ENCODE data around the gene SAMD14. TPM values are rescaled to one million over a fixed set of nuclear protein-coding genes. Genes with fewer than 3 reads are reported as not detected.

Gene SAMD14
- total RNA-seq, 1 donor from 2014 or later, result 6.0 TPM

DNA sequence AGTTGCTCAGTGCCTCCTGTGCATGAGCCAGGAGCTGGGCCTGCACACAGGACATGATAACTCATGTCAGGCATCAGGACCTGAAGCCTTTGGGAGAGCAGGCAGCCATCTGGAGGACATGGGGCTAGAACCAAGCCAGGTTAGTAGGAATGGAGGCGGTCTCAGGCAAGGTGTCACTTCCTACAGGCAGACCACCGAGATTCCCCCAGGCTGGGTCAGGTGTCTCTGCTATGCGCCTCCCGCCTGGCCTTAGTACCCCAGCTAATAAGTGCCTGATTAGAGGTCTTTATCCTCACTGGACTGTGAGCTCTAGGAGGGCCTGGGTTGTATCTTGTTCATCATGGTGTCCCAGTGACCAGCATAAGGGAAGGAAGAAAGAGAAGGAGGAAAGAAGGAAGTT, 15.6 kb downstream of the SAMD14 start:
- Mint-ChIP-seq H3K4me3 (ENCODE audit: low read depth) (no peak overlapping the region), H3K36me3 (ENCODE audit: insufficient read depth) (no peaks in the 10 kb centered on the region), H3K9me3 (ENCODE audit: low read depth) (no peaks in the 10 kb centered on the region), H3K4me1 (ENCODE audit: low read depth) (peaks cover 7% of the 10 kb centered on the region), H3K27me3 (peaks cover 25% of the 10 kb centered on the region), H3K27ac (no peak overlapping the region)
- TF ChIP-seq, protein P1, sequence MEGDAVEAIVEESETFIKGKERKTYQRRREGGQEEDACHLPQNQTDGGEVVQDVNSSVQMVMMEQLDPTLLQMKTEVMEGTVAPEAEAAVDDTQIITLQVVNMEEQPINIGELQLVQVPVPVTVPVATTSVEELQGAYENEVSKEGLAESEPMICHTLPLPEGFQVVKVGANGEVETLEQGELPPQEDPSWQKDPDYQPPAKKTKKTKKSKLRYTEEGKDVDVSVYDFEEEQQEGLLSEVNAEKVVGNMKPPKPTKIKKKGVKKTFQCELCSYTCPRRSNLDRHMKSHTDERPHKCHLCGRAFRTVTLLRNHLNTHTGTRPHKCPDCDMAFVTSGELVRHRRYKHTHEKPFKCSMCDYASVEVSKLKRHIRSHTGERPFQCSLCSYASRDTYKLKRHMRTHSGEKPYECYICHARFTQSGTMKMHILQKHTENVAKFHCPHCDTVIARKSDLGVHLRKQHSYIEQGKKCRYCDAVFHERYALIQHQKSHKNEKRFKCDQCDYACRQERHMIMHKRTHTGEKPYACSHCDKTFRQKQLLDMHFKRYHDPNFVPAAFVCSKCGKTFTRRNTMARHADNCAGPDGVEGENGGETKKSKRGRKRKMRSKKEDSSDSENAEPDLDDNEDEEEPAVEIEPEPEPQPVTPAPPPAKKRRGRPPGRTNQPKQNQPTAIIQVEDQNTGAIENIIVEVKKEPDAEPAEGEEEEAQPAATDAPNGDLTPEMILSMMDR (IDR thresholded peaks at IDR 0.05; ENCODE audit: unreplicated experiment), result no peak
- DNase-seq (ENCODE audit: low spot score, unreplicated experiment), result no peak

DNA sequence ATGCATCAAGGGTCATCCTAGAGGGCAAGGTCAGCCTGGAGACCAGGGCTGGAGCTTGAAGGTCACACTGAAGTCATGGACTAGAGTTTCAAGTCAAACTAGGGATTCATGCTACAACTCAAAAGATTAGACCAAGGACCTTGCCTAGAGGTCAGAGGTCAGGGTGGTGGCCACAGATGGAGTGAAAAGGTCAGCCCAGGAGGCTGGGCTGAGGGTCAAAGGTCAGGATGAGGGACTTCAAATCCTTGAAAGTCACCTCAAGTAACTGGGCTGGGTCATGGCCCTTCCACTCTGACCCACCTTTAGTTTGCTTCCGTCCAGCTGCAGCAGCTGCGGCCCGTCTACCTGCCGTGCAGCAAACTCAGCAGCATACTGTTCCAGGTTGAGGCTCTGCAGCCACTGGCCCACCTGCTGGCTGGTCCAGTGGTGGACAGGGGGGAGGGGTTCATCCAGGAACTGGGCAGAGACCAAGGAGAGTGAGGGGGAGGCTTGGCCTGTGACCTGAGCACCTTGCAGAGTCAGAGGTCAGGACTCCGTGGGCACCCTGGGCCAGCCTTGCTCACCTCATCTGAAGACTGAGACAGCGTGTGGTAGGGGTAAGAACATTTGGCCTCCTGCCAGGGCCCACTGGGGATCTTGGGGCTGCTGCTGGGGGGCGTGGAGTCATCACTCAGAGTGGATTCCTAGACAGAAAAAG, 16.2 kb downstream of the SAMD14 start:
- no peak for DNase-seq (ENCODE audit: low spot score, unreplicated experiment)
- no peak overlapping the region for H3K27ac Mint-ChIP-seq
- no peak overlapping the region for H3K4me3 Mint-ChIP-seq (ENCODE audit: low read depth)
- peaks cover 1% of the 10 kb centered on the region for H3K36me3 Mint-ChIP-seq (ENCODE audit: insufficient read depth)
- TF ChIP-seq, protein P1 (IDR thresholded peaks at IDR 0.05; ENCODE audit: unreplicated experiment), result no peak
- H3K4me1 Mint-ChIP-seq (ENCODE audit: low read depth), result peaks cover 7% of the 10 kb centered on the region
- H3K9me3 Mint-ChIP-seq (ENCODE audit: low read depth), result no peaks in the 10 kb centered on the region
- H3K27me3 Mint-ChIP-seq, result peaks cover 20% of the 10 kb centered on the region

DNA sequence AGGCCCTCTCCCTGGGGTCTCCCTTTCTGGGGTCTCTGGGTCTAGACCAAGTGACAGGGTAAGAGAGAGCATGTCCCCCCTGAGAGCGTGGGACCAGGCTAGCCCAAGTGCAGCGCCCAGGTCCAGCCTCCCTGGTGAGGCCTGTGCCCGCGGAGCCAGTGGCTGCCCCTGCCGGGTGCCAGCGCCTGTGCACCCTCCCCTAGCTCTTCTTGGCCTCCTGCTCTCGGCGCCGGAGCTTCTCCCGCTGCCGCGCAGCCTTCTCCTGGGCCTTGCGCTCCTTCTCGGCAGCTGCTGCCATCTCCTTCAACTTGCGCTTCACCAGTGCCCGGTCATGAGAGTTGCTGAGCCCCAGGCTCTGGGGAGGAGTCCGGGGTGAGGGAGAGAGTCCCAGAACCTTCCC, 17.3 kb downstream of the SAMD14 start:
- H3K27me3 Mint-ChIP-seq, result peaks cover 12% of the 10 kb centered on the region
- H3K36me3 Mint-ChIP-seq (ENCODE audit: insufficient read depth), result peaks cover 3% of the 10 kb centered on the region
- TF ChIP-seq, protein P1 (IDR thresholded peaks at IDR 0.05; ENCODE audit: unreplicated experiment), result no peak
- H3K27ac Mint-ChIP-seq, result no peak overlapping the region
- H3K4me1 Mint-ChIP-seq (ENCODE audit: low read depth), result peaks cover 7% of the 10 kb centered on the region
- H3K4me3 Mint-ChIP-seq (ENCODE audit: low read depth), result no peak overlapping the region
- DNase-seq (ENCODE audit: low spot score, unreplicated experiment), result no peak
- no peaks in the 10 kb centered on the region for H3K9me3 Mint-ChIP-seq (ENCODE audit: low read depth)

DNA sequence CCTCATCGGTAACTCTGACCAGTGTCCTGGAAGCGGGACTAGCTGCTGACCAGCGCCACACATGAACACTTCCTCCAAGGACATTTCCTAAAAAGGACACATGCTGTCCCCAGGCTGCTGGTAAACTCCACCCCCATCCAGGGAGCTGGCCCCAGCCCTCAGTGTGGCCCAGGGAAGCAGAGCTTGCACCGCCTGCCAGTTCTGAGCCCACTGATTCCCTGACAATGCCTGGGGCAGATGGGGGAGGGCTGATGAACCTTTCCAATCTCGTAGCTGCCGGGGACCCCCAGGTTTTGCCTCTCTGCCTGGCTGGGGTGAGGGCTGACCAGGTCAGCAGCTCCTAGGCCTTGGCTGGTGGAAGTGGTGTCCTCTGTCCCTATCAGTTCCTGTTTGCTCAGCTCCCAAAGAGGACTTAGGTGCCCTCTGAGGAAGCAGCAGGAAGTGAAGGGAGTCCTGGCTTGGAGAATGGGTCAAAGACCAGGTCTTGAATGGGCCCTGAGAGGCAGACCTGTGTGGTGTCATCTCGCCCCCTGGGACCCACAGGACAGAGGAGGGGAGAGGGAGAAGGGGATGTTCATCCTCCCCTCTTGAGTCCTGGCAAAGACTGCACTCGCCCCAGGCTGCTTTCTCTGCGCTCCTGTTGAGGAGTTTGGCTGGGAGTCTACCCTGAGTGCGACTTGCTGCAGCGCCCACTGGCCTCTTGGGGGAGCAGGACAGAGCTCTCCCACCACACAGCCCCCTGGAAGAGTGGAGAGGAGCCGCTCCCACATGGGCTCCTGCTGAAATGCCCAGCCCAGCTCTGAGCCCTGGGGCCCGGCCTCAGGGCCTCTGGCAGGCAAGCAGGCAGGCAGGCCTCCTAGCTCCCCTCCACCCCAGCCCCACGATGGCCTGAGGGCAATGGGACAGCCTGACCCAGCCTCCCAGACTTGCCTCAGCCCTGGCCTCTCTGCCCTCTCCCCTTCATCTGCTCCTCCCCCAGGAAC, 18.0 kb downstream of the SAMD14 start:
- DNase-seq (ENCODE audit: low spot score, unreplicated experiment), result no peak
- Mint-ChIP-seq H3K4me3 (ENCODE audit: low read depth) (no peak overlapping the region), H3K4me1 (ENCODE audit: low read depth) (peaks cover 6% of the 10 kb centered on the region), H3K27ac (no peak overlapping the region), H3K27me3 (peaks cover 10% of the 10 kb centered on the region), H3K9me3 (ENCODE audit: low read depth) (no peaks in the 10 kb centered on the region), H3K36me3 (ENCODE audit: insufficient read depth) (peaks cover 3% of the 10 kb centered on the region)
- TF ChIP-seq, protein P1 (IDR thresholded peaks at IDR 0.05; ENCODE audit: unreplicated experiment), result no peak

DNA sequence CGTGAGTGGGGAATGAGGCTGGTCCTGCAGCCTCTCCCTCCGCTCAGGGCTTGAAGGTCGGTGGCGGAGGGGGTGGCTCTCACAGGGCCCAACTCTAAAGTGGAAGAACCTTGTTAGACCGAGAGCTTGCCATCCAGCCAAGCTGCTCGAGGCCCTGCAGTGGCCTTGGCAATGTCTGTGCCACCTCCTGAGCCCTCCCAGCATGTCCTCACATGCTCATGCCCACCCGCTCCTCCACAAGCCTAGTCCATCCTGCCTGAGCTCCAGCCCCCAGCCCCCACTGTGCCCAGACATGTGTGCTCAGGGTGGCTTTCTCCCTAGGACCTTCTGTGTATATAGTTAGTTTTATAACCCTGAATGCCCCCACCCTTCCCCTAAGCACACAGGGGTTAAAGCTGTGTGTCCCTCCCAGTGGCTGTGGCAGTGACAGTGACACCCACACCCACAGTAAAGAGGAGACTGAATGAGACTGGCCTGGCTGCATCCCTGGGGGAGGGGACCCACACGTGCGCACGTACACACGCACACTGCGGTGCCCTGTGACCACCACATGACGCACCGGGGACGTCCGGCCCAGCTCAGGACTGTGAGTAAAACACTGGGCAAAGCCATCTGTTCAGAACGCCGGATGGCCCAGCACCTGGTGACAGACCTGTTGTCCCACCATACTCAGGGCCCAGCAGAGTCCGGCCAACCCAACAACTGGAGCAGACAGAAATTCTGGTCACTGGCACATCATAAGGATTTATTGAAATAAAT, 19.2 kb downstream of the SAMD14 start:
- Mint-ChIP-seq H3K4me3 (ENCODE audit: low read depth) (no peak overlapping the region), H3K36me3 (ENCODE audit: insufficient read depth) (peaks cover 4% of the 10 kb centered on the region), H3K27me3 (peaks cover 5% of the 10 kb centered on the region), H3K27ac (no peak overlapping the region), H3K4me1 (ENCODE audit: low read depth) (peaks cover 4% of the 10 kb centered on the region), H3K9me3 (ENCODE audit: low read depth) (no peaks in the 10 kb centered on the region)
- TF ChIP-seq, protein P1 (IDR thresholded peaks at IDR 0.05; ENCODE audit: unreplicated experiment), result no peak
- no peak for DNase-seq (ENCODE audit: low spot score, unreplicated experiment)

All from progenitor cell of endocrine pancreas (in vitro differentiated cells).